GM19239 (cell line): ENCODE measurements around the gene DRG1.
"Not testable (repeated sequence)": the region's sequence is repeated elsewhere in the genome, so short reads cannot be mapped to it uniquely, and the experiment has no call there.

Source experiments
- DNase-seq: peaks from one replicate; pipeline ENCODE4 v3.0.0; 2011; ENCODE audit warnings: low spot score; ENCODE audit not compliant: insufficient read length
- FAIRE-seq: peaks from 2 replicates; lab custom pipeline; 2011; peaks lifted over from hg19 to GRCh38; lab: Jason Lieb, UNC

Gene DRG1

DNA sequence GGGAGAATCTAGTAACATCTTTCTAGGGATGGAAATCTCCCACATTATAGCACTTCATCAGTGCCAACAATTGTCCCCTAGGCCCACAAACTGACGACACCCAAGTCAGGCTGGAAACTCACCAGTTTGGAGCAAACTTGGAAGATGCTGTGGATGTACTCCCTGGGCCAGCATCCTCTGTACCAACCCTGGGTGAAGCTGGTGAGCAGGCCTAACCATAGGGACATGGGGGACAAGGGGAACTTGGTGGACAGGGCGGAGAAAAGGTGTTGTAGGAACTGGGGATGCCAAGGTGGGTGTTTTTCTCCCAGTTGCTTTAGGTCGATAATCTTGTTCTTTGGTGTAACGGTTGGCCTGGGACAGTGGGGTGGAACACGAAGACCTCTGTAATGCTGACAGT, 42.2 kb downstream of the DRG1 start:
- FAIRE-seq (no peak), DNase-seq (no peak)

DNA sequence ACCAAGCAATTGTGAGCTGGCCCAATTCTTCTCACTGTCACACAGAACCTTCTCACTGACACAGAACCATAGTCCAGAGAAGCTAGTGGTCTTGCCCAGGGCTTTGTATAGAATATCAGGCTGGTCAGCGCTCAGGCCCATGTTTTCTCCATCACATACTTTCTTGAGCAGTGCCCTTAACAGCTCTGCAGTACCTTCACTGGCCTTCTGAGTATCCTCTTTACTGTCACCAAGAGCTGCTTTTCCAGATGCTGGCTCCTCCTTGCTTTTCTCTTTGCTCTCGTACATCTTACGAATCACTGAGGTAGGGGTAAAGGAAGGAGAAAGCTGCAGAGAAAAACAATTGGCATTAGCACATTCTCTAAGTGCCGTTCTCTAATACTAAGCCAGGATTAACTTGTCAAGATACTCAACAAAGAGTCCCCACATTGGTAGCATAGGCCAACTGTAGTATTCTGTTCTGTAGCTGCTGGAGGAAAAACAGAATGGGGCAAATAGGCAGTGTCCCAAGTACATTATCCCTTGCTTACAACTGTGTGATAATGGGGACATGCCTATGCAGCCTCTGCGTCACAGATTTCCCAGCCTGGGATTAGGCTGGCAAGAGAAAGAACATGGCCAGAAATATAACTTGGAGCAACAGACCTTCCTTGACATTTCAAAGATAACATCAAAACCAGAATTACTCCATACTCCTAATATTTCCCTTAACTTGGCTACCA, 43.5 kb downstream of the DRG1 start:
- DNase-seq (no peak), FAIRE-seq (no peak)

DNA sequence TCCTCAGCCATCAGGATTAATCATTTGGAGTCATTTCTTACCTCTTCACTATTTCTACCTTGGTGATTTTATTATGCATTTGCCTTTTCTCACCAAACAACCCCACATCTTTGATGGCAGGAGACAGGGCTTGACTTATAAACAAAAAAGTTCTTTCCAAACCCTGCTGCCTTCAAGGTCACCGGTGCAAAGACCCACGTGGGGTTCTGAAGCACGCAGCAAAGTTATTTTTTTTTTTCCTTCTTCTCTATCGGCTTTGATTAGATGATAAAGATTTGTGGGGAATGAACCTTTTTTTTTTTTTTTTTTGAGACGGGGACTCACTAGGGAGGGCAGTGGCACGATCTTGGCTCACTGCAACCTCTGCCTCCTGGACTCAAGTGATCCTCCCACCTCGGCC, 44.1 kb downstream of the DRG1 start:
- DNase-seq (no peak), FAIRE-seq (no peak)

DNA sequence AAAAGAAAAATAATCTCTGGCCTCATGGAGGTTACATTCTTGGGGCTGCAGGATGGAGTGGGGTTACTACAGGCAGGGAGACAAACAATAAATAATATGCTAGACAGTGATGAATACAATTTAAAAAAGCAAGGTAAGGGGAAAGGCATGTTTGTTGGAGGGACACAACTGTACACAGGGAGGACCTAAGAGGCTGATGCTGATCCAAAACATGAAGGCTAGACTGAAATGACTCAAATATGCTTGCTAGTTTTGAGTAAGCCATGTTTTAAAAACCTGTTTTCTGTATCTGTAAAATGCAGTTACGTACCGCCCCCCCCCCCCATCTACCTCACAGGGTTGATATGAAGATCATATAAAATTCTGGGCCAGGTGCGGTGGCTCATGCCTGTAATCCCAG, 46.2 kb downstream of the DRG1 start:
- FAIRE-seq (no peak), DNase-seq (no peak)

DNA sequence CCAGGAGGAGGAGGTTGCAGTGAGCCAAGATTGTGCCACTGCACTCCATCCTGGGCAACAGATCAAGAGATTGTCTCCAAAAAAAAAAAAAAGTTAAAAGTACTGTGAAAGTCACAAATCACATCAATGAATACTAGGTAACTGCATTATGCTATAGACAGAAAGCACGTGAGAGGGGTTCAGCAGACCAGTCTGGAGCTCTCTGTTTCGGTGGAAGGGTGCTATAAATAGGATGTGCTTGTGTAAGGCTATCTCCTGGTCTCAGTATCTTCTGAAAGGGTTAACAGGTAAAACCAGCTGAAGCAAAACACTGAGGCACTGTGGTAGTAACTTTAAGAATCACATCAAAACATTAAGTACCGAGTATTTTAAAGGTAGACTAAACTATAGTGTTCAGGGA, 46.8 kb downstream of the DRG1 start:
- FAIRE-seq (no peak), DNase-seq (no peak)

DNA sequence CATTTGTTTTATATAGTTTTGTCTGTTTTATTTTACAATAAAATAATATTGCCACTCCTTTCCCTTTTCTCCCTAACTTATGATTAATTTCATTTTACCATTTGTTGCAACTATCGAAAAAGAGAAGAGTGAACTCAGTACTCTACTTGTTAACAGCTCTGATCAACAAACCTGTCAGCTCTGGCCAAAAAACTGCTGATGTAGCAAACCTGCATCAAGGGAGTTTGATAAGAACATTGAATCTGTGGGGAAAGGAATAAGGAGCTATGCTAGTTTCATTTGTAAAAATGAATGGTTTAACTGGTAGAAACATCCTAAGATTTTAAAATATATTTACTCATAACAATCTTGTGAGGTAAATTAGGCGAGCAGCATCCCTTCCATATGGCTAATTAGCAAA, 47.4 kb downstream of the DRG1 start:
- DNase-seq: no peak
- no peak for FAIRE-seq

DNA sequence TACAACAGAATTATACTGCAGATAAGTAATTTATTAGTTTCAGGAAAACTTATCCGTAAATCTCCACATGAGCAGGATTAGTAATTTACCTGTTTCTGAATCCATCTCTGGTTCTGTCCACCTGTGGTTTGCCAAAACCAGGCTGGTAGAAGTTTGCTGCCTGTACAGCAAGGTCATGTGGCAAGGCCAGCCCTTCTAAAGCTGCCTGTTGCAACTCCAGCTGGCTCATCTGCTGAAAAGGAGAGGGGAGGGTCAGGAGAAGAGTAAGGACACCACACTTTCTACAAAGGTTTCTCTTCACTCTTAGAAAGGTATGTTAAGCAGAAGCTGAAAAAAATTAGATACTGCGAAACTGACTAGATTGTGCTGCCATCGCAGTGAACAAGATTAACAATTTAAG, 47.9 kb downstream of the DRG1 start:
- FAIRE-seq (no peak), DNase-seq (no peak)

DNA sequence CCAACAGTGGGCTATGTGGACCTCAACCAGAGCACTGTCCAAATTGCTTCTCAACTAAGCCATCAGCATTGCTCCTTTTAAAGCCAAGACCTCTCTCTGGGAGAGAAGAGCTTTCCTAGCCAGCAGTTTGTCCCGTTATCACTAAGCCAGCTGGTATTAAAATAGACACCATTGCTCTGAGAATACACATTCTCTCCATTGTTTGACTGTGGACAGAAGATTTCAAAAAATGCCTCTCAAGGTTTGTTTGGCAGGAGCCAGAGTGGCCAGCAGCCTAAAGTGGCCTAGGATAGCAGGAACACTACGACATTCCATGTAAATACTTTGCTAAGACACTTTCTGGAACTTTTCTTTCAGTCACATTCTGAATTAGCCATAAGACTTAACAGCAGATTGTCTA, 49.0 kb downstream of the DRG1 start:
- DNase-seq: no peak
- FAIRE-seq: no peak

DNA sequence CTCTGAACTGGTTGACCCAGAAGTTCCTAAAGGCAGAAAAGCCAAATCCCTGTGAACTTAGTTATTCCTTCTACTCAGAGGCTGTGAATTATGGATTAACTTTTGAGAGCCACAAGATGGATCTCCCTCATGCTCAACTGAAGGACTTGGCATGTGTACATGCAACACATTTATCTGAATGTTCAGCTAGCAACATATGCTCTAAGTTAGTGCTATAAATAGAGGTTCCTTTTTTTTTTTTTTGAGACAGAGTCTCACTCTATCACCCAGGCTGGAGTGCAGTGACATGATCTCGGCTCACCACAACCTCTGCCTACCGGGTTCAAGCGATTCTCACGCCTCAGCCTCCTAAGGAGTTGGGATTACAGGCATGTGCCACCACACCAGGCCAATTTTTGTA, 50.1 kb downstream of the DRG1 start:
- DNase-seq: no peak
- FAIRE-seq: no peak

DNA sequence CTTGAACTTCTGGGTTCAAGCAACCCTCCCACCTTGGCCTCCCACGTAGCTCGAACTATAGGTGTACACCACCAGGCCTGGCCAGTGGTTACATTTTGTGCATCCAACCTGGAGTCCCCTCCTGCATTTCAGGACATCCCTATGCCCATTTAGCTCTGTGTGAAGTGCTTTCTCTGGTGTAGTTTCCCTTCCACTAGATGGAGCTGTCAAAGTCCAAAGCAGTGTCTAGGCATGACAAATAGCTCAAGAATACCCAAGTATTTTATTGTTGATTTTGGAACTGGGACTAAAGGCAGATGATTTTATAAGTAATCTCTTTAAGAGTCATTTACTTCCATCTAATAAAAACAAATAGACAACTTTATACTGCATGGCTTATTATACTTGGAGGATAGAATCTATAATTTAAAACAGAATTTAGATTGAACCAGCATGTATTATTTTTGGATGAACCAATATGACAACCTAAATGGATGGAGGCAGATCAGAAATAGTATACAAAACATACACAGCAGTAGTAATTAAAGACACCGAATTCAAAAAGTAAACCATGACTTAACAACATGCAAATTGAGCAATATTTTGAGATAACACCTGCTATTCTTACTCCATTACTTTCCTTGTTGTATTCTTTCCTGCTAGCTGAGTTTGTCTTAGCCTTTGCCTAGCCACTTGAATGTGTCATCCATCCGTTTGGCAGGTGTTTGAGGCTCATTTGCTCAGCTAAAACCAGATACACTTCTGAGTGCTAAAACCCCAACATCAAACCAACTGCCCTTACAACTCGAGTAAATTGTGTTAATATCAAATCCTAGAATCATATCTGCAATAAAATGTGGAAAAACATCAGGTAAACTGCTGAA, 52.5 kb downstream of the DRG1 start:
- DNase-seq (peak; percentile 16), FAIRE-seq (peak; percentile 79)

DNA sequence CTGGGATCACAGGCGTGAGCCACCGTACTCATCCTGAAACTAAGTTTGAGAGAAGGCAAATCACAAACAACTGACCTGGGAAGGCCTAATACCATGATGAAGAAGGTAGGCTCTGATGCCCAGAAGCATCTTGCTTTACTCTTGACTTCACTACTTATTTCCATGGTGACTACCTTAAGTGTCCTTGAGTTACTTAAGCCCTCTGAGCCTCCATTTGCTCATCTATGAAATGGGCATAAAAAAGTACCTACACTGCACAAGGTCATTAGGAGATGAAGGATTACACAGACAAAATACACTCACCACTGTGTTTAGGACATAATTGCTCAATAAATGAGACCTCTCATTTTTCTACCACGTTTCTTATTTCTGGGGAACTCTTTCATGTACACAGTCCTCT, 62.3 kb downstream of the DRG1 start:
- DNase-seq (no peak), FAIRE-seq (no peak)

DNA sequence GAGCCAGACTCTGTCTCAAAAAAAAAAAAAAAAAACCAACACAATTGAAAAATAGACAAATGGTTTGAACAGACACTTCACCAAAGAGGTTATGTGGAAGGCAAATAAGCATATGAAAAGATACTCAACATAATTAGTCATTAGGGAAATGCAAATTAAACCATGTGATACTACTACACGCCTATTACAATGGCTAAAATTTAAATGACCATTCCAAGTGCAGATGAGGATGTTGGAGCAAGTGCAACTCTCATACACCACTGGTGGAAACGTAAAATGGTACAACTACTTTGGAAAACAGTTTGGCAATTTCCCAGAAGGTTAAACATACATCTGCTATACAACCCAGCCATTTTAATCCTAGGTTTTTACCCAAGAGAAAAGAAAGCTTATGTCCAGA, 65.9 kb downstream of the DRG1 start:
- DNase-seq (no peak), FAIRE-seq (no peak)

DNA sequence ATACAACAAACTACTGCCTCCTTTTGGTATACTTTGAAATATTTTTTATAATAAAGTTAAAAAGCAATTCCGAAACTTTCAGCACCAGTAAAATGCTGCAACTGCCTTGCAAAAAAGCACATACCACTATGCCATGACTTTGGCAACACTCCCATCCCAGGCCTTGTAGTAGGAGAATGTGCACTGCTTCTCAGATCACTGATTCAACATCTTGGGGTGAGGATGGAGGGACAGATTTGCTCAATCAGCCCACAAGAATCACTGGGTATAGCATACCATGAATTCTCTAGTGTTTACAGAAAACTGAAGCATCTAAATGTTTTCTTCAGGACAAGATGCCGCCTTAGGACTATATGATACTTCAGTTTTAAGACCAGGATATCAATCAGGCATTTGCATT, 75.3 kb downstream of the DRG1 start:
- no peak for FAIRE-seq
- no peak for DNase-seq

DNA sequence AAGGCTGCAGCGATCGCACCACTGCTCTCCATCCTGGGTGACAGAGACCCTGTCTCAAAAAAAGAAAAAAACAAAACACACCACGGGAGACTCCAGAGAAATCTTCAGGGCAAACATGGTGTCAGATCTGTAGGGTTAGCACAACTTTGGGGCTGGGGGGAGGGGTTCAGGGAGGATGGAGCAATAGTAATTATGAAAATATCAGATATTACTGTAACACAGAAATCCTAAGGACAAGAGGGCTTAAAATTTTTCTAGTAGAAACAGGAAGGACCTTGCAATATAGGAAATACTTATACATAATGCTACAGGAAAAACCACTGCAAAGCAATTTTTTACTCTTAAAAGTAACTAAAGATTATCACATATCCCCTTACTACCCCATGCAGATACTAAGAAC, 76.4 kb downstream of the DRG1 start:
- FAIRE-seq: no peak
- DNase-seq: no peak

DNA sequence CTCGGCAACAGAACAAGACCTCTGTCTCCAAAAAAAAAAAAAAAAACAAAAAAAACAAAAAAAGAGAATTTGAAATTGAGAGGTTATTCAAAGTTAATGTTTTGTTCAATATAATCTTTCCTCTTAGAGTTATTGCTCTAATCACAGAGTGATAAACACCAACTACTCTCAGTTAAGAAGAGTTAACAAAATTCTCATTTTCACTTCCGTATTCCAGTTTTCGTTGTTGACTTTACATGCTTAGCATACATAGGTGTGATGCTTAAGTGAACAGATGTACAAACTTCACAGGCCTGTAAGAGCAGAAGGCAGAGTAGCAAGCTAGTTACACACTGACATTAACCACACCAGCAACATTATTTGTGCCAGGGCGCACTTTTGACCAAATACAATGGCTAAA, 77.9 kb downstream of the DRG1 start:
- DNase-seq (peak; percentile 53), FAIRE-seq (peak; percentile 97)

DNA sequence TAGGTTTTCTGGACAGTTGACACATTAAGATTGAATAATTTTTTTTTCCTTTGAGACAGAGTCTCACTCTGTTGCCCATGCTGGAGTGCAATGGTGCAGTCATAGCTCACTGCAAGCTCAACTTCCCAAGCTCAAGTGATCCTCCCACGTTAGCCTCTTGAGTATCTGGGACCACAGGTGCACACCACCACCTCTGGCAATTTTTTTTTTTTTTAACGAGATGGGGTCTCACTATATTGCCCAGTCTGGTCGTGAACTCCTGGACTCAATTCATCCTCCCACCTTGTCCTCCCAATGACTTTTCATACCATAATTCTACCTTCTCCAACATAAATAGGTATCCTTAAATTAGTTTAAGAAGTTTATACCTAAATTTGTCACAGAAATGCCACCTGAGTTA, 81.7 kb downstream of the DRG1 start:
- FAIRE-seq (no peak), DNase-seq (no peak)

DNA sequence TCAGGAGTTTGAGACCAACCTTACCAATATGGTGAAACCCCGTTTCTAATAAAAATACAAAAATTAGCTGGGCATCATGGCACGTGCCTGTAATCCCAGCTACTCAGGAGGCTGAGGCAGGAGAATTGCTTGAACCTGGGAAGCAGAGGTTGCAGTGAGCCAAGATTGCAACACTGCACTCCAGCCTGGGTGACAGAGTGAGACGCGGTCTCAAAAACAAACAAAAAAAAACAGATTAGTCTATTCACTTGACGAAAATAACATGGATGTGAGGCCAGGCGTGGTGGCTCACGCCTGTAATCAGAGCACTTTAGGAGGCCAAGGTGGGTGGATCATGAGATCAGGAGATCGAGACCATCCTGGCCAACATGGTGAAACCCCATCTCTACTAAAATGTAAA, 83.1 kb downstream of the DRG1 start:
- not testable (repeated sequence) for FAIRE-seq, DNase-seq
